ENCODE data around the gene C12orf57. TPM values are rescaled to one million over a fixed set of nuclear protein-coding genes. Genes with fewer than 3 reads are reported as not detected.

C12orf57 gene
- total RNA-seq, 5 donors from 2014 or later (not counting 1 experiment from before 2014, with no cell fraction given): 256 to 466 (median 412) TPM

DNA sequence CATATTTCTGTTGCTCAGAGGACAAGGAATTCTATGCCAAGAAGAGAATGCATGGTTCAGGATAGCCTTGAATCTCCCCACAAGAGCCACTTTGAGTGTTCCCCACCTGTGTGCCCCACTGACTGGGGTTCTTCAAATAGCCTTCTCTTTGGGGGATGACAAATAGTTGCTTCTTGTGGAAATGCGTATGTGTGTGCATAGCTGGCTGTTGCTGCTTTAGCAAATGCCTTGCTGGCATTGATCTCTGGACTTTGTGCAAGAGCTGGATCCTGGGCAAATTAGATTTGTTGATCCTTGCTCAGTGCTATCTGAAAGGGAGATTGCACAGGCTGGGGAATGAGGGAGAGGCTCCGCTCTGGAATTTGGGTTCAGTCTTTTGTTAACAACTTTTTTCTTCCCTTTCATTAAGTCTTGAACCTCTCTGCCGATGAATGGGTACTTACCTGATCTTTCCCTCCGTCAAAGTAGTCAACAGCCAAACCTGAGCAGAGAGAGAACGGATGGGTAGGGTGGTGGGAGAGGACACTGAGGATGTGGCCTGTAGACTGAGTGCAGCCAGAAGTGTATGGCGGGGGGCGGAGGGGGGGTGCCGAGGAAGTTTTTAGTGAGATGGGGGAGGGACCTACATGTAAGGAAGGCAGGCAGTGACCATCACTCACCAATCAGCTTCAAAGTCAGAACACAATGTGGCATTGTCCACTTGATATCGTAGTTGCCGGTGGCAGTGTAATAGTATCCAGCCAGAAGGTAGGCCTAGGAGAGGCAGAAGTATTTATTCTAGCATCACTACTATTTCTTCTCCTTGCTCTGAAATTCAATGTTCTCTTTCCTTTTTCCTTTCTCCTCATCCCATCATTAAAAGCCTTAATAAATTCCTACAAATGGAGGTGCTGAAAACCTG, 37.6 kb downstream of the C12orf57 start:
- no peaks in the 10 kb centered on the region for H3K9me3 Mint-ChIP-seq
- H3K4me1 Mint-ChIP-seq: no peaks in the 10 kb centered on the region
- Histone ChIP-seq H3K36me3 (ENCODE audit: control insufficient read depth in 2 of 2, extremely low read depth in 1 of 2, insufficient read depth in 1 of 2, low read length in 1 of 2) (peaks cover 13 to 75% of the 10 kb centered on the region in 2 donors), H3K4me1 (ENCODE audit: control insufficient read depth in 1 of 2, extremely low read depth in 1 of 2, insufficient read depth in 2 of 2, low read length in 2 of 2) (no peaks in the 10 kb centered on the region), H3K4me3 (ENCODE audit: control insufficient read depth in 1 of 2, extremely low read depth in 1 of 2, low read length in 1 of 2) (no peak overlapping the region), H3K9me3 (no peaks in the 10 kb centered on the region), H3K27me3 (replicated peaks in 1 of 2; ENCODE audit: control insufficient read depth in 2 of 2, extremely low read depth in 1 of 2, insufficient read depth in 2 of 2, low read length in 1 of 2) (no peaks in the 10 kb centered on the region), H3K27ac (ENCODE audit: low read length) (no peak overlapping the region)
- no peaks in the 10 kb centered on the region for H3K27me3 Mint-ChIP-seq
- ATAC-seq (replicated peaks in 1 of 4) (no peak), DNase-seq (no peak)
- H3K36me3 Mint-ChIP-seq: peaks cover 37% of the 10 kb centered on the region
- no peak overlapping the region for H3K4me3 Mint-ChIP-seq
- ChIA-PET POLR2A (no interaction called here), CTCF (no interaction called here)
- H3K27ac Mint-ChIP-seq: no peak overlapping the region
- 100% methylated on average over 2 of the region's 10 CpGs for WGBS (ENCODE audit: insufficient coverage)

DNA sequence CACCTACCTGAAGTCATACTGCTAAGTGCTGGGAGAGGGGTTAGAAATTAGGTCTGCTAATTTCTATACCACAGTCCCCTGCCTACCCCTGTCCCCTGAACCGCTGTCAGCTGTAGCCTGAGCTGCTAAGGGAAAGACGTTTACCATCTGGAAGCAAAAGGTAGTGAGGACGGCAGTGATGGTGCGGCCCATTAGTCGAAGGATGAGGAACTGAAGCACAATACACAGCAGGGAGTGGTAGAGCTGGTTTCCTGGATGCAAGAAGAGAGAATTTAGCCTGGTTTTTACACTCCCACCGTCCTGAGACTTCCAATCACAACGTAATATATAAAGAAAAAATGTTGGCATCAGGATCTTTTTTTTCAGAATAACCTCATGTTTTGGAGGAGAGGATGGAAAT, 38.7 kb downstream of the C12orf57 start:
- Mint-ChIP-seq H3K9me3 (no peaks in the 10 kb centered on the region), H3K4me3 (no peak overlapping the region), H3K27ac (no peak overlapping the region), H3K4me1 (no peaks in the 10 kb centered on the region), H3K27me3 (no peaks in the 10 kb centered on the region), H3K36me3 (peaks cover 29% of the 10 kb centered on the region)
- CTCF ChIA-PET: no interaction called here
- H3K4me3 ChIP-seq (ENCODE audit: control insufficient read depth in 1 of 2, extremely low read depth in 1 of 2, low read length in 1 of 2): no peak overlapping the region
- H3K36me3 ChIP-seq (ENCODE audit: control insufficient read depth in 2 of 2, extremely low read depth in 1 of 2, insufficient read depth in 1 of 2, low read length in 1 of 2): peaks cover 8 to 68% of the 10 kb centered on the region in 2 donors
- H3K27me3 ChIP-seq (replicated peaks in 1 of 2; ENCODE audit: control insufficient read depth in 2 of 2, extremely low read depth in 1 of 2, insufficient read depth in 2 of 2, low read length in 1 of 2): no peaks in the 10 kb centered on the region
- H3K27ac ChIP-seq (ENCODE audit: low read length): no peak overlapping the region
- DNase-seq (no peak), ATAC-seq (replicated peaks in 1 of 4) (no peak)
- WGBS (ENCODE audit: insufficient coverage): 96% methylated on average over 4 of the region's 7 CpGs
- H3K9me3 ChIP-seq: no peaks in the 10 kb centered on the region
- no peaks in the 10 kb centered on the region for H3K4me1 ChIP-seq (ENCODE audit: control insufficient read depth in 1 of 2, extremely low read depth in 1 of 2, insufficient read depth in 2 of 2, low read length in 2 of 2)
- POLR2A ChIA-PET: no interaction called here

DNA sequence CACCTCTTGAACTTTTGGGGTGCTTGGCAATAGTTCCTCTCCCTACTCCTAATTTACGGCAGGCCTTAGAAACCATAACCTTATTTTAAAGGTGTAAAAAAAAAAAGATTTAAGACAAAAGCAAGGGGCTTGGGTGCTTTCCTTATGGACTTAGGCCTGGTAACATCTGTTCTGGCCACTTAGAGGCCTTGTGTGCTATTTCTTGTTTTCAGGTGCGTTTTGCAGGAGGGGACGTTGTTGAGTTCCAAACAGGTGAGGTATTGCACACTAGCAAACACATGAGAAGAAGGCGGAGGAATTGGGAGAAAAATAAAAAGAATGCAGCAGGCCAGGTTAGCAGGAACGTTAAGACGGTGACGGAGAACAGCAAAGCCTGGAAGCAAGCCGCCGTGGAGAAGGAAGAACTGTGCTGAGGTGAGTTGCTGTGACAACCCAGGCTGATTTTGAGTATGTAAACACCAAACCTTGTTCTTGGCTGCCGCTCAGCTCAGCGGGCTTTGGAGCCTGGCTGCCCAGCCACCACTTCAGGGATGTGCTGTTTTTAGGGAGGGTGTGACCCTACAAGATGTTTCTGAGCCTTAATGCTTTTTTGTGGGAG, 44.2 kb downstream of the C12orf57 start:
- Mint-ChIP-seq H3K27me3 (no peaks in the 10 kb centered on the region), H3K36me3 (peaks cover 17% of the 10 kb centered on the region), H3K4me3 (no peak overlapping the region), H3K9me3 (no peaks in the 10 kb centered on the region), H3K4me1 (peaks cover 0 to 3% (median 0%) of the 10 kb centered on the region in 3 donors), H3K27ac (no peak overlapping the region)
- DNase-seq (no peak), ATAC-seq (replicated peaks in 1 of 4) (no peak)
- POLR2A ChIA-PET: no interaction called here
- peaks cover 3 to 29% of the 10 kb centered on the region in 2 donors for H3K36me3 ChIP-seq (ENCODE audit: control insufficient read depth in 2 of 2, extremely low read depth in 1 of 2, insufficient read depth in 1 of 2, low read length in 1 of 2)
- no peaks in the 10 kb centered on the region for H3K9me3 ChIP-seq
- no peak overlapping the region for H3K4me3 ChIP-seq (ENCODE audit: control insufficient read depth in 1 of 2, extremely low read depth in 1 of 2, low read length in 1 of 2)
- H3K27ac ChIP-seq (ENCODE audit: low read length): no peak overlapping the region
- CTCF ChIA-PET: no interaction called here
- 94% methylated on average over 8 of the region's 11 CpGs for WGBS (ENCODE audit: insufficient coverage)
- no peaks in the 10 kb centered on the region for H3K4me1 ChIP-seq (ENCODE audit: control insufficient read depth in 1 of 2, extremely low read depth in 1 of 2, insufficient read depth in 2 of 2, low read length in 2 of 2)
- H3K27me3 ChIP-seq (replicated peaks in 1 of 2; ENCODE audit: control insufficient read depth in 2 of 2, extremely low read depth in 1 of 2, insufficient read depth in 2 of 2, low read length in 1 of 2): no peaks in the 10 kb centered on the region

Other genes starting within 250 kb of the C12orf57 start
- 1 to 10 TPM in 3 of 5 donors, under 1 TPM in 1, not detected in 1; 0.88 to 2.5 (median 2.4) TPM for gene PIANP, start 243.2 kb upstream of the C12orf57 start, total RNA-seq
- 10 to 100 TPM; 18.5 to 33.1 (median 31.8) TPM for gene COPS7A, start 220.0 kb upstream of the C12orf57 start, total RNA-seq
- 100 to 1,000 TPM in 1 of 5 donors, 10 to 100 TPM in 4; 83.3 to 125 (median 88.4) TPM for gene MLF2, start 190.9 kb upstream of the C12orf57 start, total RNA-seq
- gene PTMS, start 177.7 kb upstream of the C12orf57 start, total RNA-seq: 10 to 100 TPM in 3 of 5 donors, 1 to 10 TPM in 2; 6.5 to 15.9 (median 10.6) TPM
- gene LAG3, start 171.5 kb upstream of the C12orf57 start, total RNA-seq: 10 to 100 TPM in 1 of 5 donors, 1 to 10 TPM in 4; 3.7 to 10.6 (median 7.3) TPM
- 100 to 1,000 TPM; 126 to 205 (median 154) TPM for gene CD4, start 154.5 kb upstream of the C12orf57 start, total RNA-seq
- gene GPR162, start 122.2 kb upstream of the C12orf57 start, total RNA-seq: under 1 TPM in 2 of 5 donors, not detected in 3; 0.13 to 0.46 TPM
- gene P3H3, start 115.6 kb upstream of the C12orf57 start, total RNA-seq: 1 to 10 TPM; 4.7 to 9.8 (median 8.0) TPM
- 1 to 10 TPM in 4 of 5 donors, under 1 TPM in 1; 0.85 to 4.3 (median 3.4) TPM for gene GNB3, start 103.1 kb upstream of the C12orf57 start, total RNA-seq
- gene CDCA3, start 92.7 kb upstream of the C12orf57 start, total RNA-seq: 1 to 10 TPM; 1.1 to 2.7 (median 2.0) TPM
- gene USP5, start 91.9 kb upstream of the C12orf57 start, total RNA-seq: 10 to 100 TPM; 64.2 to 95.8 (median 85.8) TPM
- 100 to 1,000 TPM; 132 to 208 (median 189) TPM for gene TPI1, start 76.5 kb upstream of the C12orf57 start, total RNA-seq
- gene SPSB2, start 70.7 kb upstream of the C12orf57 start, total RNA-seq: 10 to 100 TPM in 3 of 5 donors, 1 to 10 TPM in 2; 6.2 to 25.9 (median 21.8) TPM
- 10 to 100 TPM in 2 of 5 donors, 1 to 10 TPM in 3; 8.7 to 13.6 (median 8.8) TPM for gene LRRC23, start 39.2 kb upstream of the C12orf57 start, total RNA-seq
- 100 to 1,000 TPM in 4 of 5 donors, 10 to 100 TPM in 1; 87.2 to 176 (median 148) TPM for gene ENO2, start 29.4 kb upstream of the C12orf57 start, total RNA-seq
- 10 to 100 TPM; 34.7 to 44.3 (median 41.7) TPM for gene ATN1, start 16.1 kb upstream of the C12orf57 start, total RNA-seq
- not detected for gene RNU7-1, start 206 bp upstream of the C12orf57 start, total RNA-seq
- gene PTPN6, start 7.3 kb downstream of the C12orf57 start, total RNA-seq: 100 to 1,000 TPM; 176 to 237 (median 224) TPM
- 100 to 1,000 TPM; 144 to 168 (median 154) TPM for gene PHB2, start 26.6 kb downstream of the C12orf57 start, total RNA-seq
- gene EMG1, start 26.9 kb downstream of the C12orf57 start, total RNA-seq: 10 to 100 TPM; 33.6 to 64.5 (median 58.7) TPM
- 10 to 100 TPM; 19.3 to 27.6 (median 22.6) TPM for gene LPCAT3, start 74.5 kb downstream of the C12orf57 start, total RNA-seq
- gene C1S, start 116.7 kb downstream of the C12orf57 start, total RNA-seq: 1 to 10 TPM; 1.5 to 5.0 (median 4.5) TPM
- 1 to 10 TPM; 2.2 to 5.9 (median 3.6) TPM for gene C1R, start 148.4 kb downstream of the C12orf57 start, total RNA-seq
- 10 to 100 TPM; 18.1 to 36.6 (median 30.8) TPM for gene C1RL, start 165.2 kb downstream of the C12orf57 start, total RNA-seq
- under 1 TPM in 3 of 5 donors, not detected in 2; 0.26 to 0.70 (median 0.59) TPM for gene RBP5, start 184.9 kb downstream of the C12orf57 start, total RNA-seq
- 10 to 100 TPM; 29.0 to 50.0 (median 41.5) TPM for gene CLSTN3, start 186.3 kb downstream of the C12orf57 start, total RNA-seq
- gene PEX5, start 245.7 kb downstream of the C12orf57 start, total RNA-seq: 10 to 100 TPM; 24.0 to 44.5 (median 31.1) TPM

Measured in T-cell (primary cell).